ENCODE measurements around the gene NPAS3. TPM values are rescaled to one million over a fixed set of nuclear protein-coding genes. Genes with fewer than 3 reads are reported as not detected.

The NPAS3 gene
- total RNA-seq, 3 donors from 2014 or later = 0.96 to 4.0 (median 2.0) TPM

DNA sequence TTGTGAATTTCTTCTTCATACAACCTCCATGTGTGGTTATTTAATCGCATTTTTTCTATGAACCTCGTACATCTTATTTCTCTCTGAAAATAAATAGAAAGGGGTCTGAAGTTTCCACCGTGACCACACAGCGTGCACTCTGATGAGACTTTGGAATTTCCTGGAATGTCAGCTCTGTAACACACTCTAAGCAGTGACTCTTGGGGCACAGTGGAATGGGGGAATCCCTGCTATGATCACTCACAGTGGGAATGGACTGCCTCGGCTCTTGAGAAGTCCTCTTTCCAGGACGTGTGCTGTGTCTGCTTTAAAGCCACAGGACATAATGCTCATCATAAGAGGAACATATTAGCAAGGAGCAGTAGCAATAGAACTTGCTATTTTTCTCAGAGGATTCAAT is 596.0 kb downstream of the NPAS3 start:
- no peak for DNase-seq (ENCODE audit: low spot score in 2 of 2)
- H3K4me1 ChIP-seq = no peaks in the 10 kb centered on the region
- intact Hi-C loops (cut with DNase I; ENCODE audit: low total_unique reads) = no loop called here
- H3K9me3 ChIP-seq = no peaks in the 10 kb centered on the region
- TF ChIP-seq POLR2A (IDR thresholded peaks at IDR 0.05) (no peak), POLR2AphosphoS5 (IDR thresholded peaks at IDR 0.05) (no peak)
- TF ChIP-seq, protein P1, sequence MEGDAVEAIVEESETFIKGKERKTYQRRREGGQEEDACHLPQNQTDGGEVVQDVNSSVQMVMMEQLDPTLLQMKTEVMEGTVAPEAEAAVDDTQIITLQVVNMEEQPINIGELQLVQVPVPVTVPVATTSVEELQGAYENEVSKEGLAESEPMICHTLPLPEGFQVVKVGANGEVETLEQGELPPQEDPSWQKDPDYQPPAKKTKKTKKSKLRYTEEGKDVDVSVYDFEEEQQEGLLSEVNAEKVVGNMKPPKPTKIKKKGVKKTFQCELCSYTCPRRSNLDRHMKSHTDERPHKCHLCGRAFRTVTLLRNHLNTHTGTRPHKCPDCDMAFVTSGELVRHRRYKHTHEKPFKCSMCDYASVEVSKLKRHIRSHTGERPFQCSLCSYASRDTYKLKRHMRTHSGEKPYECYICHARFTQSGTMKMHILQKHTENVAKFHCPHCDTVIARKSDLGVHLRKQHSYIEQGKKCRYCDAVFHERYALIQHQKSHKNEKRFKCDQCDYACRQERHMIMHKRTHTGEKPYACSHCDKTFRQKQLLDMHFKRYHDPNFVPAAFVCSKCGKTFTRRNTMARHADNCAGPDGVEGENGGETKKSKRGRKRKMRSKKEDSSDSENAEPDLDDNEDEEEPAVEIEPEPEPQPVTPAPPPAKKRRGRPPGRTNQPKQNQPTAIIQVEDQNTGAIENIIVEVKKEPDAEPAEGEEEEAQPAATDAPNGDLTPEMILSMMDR (IDR thresholded peaks at IDR 0.05) = no peak
- H3K27me3 ChIP-seq = no peaks in the 10 kb centered on the region
- H3K36me3 ChIP-seq = no peaks in the 10 kb centered on the region
- H3K4me3 ChIP-seq = no peak overlapping the region
- no peak overlapping the region for H3K27ac ChIP-seq

DNA sequence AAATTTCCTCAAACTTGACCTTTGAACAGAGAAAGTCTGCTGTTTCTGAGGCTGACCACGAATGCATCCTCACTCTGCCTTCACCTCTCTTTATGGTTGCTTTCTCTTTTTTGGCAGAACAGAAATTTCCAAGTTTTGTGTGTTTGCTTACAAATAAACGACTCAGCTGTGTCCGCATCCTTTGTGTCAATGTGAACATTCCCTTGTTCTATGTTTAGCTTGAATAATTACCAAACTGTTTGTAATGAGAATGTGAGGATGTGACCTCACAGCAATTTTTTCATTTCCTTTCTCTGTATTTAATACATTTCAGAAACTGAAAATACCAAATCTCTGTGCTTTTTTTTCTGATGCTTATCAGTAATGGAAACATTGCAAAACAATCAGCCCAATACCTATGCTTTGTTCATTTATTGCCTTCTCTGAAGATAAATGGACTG is 601.3 kb downstream of the NPAS3 start:
- Histone ChIP-seq H3K27me3 (no peaks in the 10 kb centered on the region), H3K36me3 (no peaks in the 10 kb centered on the region), H3K4me1 (no peaks in the 10 kb centered on the region), H3K4me3 (no peak overlapping the region), H3K27ac (no peak overlapping the region), H3K9me3 (no peaks in the 10 kb centered on the region)
- no peak for TF ChIP-seq POLR2AphosphoS5 (IDR thresholded peaks at IDR 0.05)
- TF ChIP-seq POLR2A (IDR thresholded peaks at IDR 0.05) = no peak
- TF ChIP-seq, protein P1 (IDR thresholded peaks at IDR 0.05) = no peak
- intact Hi-C loops (cut with DNase I; ENCODE audit: low total_unique reads) = no loop called here
- no peak for DNase-seq (ENCODE audit: low spot score in 2 of 2)

DNA sequence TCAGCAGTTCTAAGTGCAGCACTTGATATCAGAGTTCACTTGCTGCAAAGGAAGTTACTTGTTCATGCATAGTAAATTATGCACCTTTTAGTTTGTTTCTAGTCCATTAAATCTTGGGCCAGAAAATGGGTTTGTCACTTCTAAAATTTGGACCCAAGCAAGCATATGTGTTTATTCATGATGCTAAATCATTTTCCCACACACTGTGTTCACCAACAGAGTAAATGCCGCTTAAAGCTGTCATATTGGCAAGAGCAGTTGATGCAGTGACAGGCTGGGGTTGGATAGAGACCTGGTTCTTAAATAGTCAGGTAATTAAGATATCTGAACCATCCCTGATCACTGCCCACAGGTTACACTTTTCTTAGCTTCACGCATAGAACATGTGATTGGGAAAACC is 602.5 kb downstream of the NPAS3 start:
- no peak overlapping the region for H3K4me3 ChIP-seq
- intact Hi-C loops (cut with DNase I; ENCODE audit: low total_unique reads) = no loop called here
- H3K27me3 ChIP-seq = no peaks in the 10 kb centered on the region
- no peaks in the 10 kb centered on the region for H3K36me3 ChIP-seq
- TF ChIP-seq POLR2AphosphoS5 (IDR thresholded peaks at IDR 0.05) (no peak), POLR2A (IDR thresholded peaks at IDR 0.05) (no peak)
- TF ChIP-seq, protein P1 (IDR thresholded peaks at IDR 0.05) = no peak
- no peaks in the 10 kb centered on the region for H3K4me1 ChIP-seq
- no peaks in the 10 kb centered on the region for H3K9me3 ChIP-seq
- DNase-seq (ENCODE audit: low spot score in 2 of 2) = no peak
- no peak overlapping the region for H3K27ac ChIP-seq

DNA sequence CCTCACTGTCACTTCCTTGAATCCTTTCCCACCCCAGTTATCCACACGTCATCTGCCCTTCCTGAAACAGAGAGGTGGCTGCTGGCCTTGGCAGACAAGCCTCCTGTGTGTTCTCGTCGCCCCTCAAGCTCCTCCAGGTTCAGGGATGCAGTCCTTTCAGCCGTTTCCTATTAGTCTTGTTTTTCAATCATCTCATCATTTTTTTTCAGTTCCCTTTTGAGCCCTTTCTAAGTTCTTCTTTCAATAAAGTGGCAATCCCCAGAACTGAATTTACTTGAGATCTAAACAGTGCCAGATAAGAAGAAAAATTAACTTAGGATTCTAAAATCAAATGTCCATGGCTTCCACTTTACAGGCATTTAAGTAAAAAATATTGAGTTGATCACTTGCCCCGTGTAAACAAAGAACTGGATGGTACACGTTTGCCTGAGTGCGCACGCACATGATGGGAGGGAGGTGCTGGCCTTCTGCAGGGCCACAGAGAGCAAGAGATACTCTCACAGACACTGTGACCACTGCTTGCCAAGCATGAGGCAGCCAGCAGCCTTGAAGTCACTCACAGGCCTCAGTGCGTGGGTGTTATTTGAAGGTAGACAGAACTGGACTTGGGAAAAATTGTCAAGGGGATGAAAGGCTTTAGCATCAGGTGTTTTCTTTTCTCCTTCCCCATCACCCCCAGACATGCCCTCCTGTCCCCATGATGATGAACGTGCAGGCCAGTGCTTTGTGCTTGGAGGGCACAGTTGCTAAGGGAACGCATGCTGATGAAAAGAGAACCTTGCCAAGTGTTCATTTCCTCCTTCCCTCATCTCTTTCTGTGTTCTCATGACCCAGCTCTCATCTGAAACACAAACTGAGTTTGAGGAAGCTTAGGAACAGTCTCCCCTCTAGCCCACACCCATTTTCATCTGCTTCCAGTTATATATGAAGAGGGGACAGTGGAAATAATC is 603.9 kb downstream of the NPAS3 start:
- intact Hi-C loops (cut with DNase I; ENCODE audit: low total_unique reads) = no loop called here
- Histone ChIP-seq H3K4me3 (no peak overlapping the region), H3K36me3 (no peaks in the 10 kb centered on the region), H3K27ac (no peak overlapping the region), H3K9me3 (no peaks in the 10 kb centered on the region), H3K4me1 (no peaks in the 10 kb centered on the region), H3K27me3 (no peaks in the 10 kb centered on the region)
- TF ChIP-seq POLR2AphosphoS5 (IDR thresholded peaks at IDR 0.05) (no peak), POLR2A (IDR thresholded peaks at IDR 0.05) (no peak)
- TF ChIP-seq, protein P1 (IDR thresholded peaks at IDR 0.05) = no peak
- no peak for DNase-seq (ENCODE audit: low spot score in 2 of 2)

DNA sequence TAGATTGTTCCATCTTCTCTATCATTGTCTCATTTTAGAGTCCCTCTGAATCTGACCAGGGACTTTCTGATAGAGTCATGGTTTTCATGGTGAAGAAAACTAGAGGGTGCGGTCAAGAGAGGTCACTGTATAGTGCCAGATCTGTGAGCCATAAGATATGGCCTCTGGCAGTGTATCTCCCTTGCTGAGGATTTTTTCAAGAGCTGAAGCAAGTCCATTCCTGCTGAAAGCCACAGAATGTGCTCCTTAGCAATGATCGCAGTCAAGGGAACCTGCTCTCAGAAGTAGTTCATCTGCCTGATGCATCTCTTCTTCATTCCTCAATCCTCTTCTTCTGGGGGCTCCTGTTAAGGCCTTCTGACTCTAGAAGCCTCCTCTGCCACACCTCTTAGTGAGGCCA is 607.0 kb downstream of the NPAS3 start:
- H3K4me3 ChIP-seq = no peak overlapping the region
- H3K9me3 ChIP-seq = no peaks in the 10 kb centered on the region
- no peaks in the 10 kb centered on the region for H3K4me1 ChIP-seq
- intact Hi-C loops (cut with DNase I; ENCODE audit: low total_unique reads) = no loop called here
- H3K36me3 ChIP-seq = no peaks in the 10 kb centered on the region
- TF ChIP-seq, protein P1 (IDR thresholded peaks at IDR 0.05) = no peak
- no peak for TF ChIP-seq POLR2AphosphoS5 (IDR thresholded peaks at IDR 0.05)
- TF ChIP-seq POLR2A (IDR thresholded peaks at IDR 0.05) = no peak
- DNase-seq (ENCODE audit: low spot score in 2 of 2) = no peak
- no peaks in the 10 kb centered on the region for H3K27me3 ChIP-seq
- no peak overlapping the region for H3K27ac ChIP-seq

All from breast epithelium (tissue), 4 donors.